Peyer's patch (tissue), 4 donors: Measurements from ENCODE around the gene MAPT.

Source experiments
- CTCF ChIP-seq, 6 experiments: fragments of 450-650 bp in 4 of 6; fragments of 200-600 bp in 2 of 6; sonication (generic) in 1 of 6; IDR thresholded peaks; one replicate each; pipeline ENCODE4 v1.5.1; 2017 to 2019; ENCODE audit warnings: antibody characterized with exemption in 6 of 6, mild to moderate bottlenecking in 3 of 6, moderate library complexity in 1 of 6
- POLR2A ChIP-seq, 2 donors: fragments of 450-650 bp; IDR thresholded peaks; one replicate each; pipeline ENCODE4 v1.5.1; 2017; ENCODE audit warnings: antibody characterized with exemption in 2 of 2, mild to moderate bottlenecking in 2 of 2, moderate library complexity in 2 of 2

GRCh38 chr17:45894022-45894784 lies at the start of gene MAPT:
- TF ChIP-seq CTCF (IDR thresholded peaks at IDR 0.05) = peak; percentile 67 to 94 (median 92)
- TF ChIP-seq POLR2A (IDR thresholded peaks at IDR 0.05) = no peak
